Stimulated activated CD8-positive, alpha-beta memory T cell treated with anti-CD3 and anti-CD28 coated beads, Interleukin-4, amount 100 ng/mL, for 48 hours (primary cell): Measurements from ENCODE around the gene OR56A1.

Source experiments
- DNase-seq: peaks from one replicate; pipeline ENCODE4 v3.0.0-alpha.2; 2020

OR56A1 gene

DNA sequence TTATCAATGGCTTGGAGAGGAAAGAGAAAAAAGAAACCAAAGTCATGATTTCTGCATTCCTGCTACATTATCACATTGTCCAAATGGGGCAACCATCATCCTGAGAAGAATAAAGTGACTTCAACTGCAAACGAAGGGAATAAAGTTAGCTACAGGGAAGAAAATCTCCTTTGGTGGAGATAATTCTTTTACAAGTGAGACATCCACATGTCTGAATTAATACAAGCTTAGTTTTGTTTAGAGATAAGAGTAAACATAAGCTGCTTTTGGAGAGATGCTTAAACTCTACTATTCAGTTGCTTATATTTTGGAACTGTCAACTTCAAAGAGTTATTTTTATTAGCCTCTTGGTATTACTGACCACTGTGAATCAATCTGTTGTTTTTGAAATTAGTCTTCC, 43.7 kb downstream of the OR56A1 start, which contains the start of gene OR52L1:
OR52L1 (minus strand) TSS at position 101 of the 400 bp plus-strand sequence; CDS start at position 46, 55 bp downstream.
- DNase-seq, result no peak

DNA sequence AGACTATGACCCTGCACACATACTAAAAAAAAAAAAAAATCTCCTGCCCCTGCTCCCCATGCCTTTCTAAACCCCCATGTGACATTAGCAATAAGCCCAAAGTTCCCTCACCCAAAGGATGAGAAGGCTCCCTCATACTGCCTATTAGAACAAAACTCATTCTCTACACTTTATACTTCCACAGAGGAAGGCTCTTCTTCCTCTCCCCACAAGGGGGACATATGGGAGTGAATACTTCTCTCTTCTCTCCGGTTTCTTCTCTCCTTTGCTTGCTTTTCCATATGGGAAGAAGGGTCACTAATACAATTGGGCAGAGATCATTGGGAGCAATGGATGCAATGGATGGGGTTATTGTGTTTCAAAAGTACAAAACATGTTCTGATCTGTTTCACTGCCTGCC, 47.1 kb downstream of the OR56A1 start:
- no peak for DNase-seq

DNA sequence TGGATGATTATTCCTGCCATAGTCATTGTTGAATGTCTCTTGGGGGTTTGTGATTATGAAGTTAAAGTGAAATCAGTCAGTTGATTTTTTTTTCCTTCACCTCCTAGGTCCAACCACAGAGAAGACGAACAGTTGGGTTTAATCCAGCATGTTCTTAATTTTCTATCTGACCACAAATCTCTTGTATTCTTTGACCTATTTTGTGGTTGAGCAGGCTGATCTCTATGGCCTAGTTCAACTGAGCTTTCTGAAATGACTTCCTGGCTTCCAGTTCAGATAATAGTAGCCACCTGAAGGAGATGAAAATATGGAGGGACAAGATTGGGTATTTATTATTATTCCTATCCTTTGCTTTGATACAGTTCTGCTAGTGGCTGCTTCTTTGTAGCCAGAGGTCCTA, 57.0 kb downstream of the OR56A1 start:
- DNase-seq, result no peak
